Sigmoid colon (tissue), 4 donors: Measurements from ENCODE around the gene MBOAT1.

Source experiments
- EP300 ChIP-seq, 4 donors: sonication (generic); formaldehyde crosslinking; IDR thresholded peaks; one replicate each; pipeline ENCODE4 v1.6.1; 2017; ENCODE audit warnings: antibody characterized with exemption in 4 of 4
- POLR2A ChIP-seq, 2 donors: fragments of 450-650 bp; IDR thresholded peaks; one replicate each; pipeline ENCODE4 v1.6.1; 2016; ENCODE audit warnings: antibody characterized with exemption in 2 of 2, mild to moderate bottlenecking in 2 of 2, moderate library complexity in 2 of 2
- POLR2AphosphoS5 ChIP-seq, 4 donors: sonication (generic); formaldehyde crosslinking; IDR thresholded peaks; one replicate each; pipeline ENCODE4 v1.6.1; 2017; ENCODE audit warnings: antibody characterized with exemption in 4 of 4
- TF ChIP-seq, protein P1 (sequence below), 4 experiments: fragments of 450-650 bp in 3 of 4; fragments of 200-600 bp in 1 of 4; IDR thresholded peaks; one replicate each; pipeline ENCODE4 v1.5.1; 2016 to 2019; ENCODE audit warnings: antibody characterized with exemption in 4 of 4, mild to moderate bottlenecking in 3 of 4, moderate library complexity in 2 of 4

DNA sequence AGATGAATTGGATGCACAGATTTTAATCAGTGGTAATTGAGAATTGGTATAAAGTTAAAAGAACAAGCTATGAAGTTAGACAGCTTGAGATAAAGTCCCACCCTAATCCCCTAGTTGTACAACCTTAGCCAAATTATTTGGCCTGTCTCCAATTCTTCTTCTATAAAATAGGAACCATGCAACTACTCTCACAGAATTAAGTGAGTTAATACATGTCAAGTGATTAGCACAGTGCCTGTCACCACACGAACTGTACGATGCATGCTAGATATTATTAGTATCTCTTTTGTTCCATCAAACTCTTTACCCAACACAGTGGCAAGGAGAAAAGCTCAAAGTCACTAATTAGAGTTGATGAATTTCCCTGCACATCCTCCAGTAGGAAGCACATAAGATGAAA, 44.7 kb downstream of the MBOAT1 start:
- TF ChIP-seq, protein P1, sequence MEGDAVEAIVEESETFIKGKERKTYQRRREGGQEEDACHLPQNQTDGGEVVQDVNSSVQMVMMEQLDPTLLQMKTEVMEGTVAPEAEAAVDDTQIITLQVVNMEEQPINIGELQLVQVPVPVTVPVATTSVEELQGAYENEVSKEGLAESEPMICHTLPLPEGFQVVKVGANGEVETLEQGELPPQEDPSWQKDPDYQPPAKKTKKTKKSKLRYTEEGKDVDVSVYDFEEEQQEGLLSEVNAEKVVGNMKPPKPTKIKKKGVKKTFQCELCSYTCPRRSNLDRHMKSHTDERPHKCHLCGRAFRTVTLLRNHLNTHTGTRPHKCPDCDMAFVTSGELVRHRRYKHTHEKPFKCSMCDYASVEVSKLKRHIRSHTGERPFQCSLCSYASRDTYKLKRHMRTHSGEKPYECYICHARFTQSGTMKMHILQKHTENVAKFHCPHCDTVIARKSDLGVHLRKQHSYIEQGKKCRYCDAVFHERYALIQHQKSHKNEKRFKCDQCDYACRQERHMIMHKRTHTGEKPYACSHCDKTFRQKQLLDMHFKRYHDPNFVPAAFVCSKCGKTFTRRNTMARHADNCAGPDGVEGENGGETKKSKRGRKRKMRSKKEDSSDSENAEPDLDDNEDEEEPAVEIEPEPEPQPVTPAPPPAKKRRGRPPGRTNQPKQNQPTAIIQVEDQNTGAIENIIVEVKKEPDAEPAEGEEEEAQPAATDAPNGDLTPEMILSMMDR (IDR thresholded peaks at IDR 0.05) = no peak
- TF ChIP-seq POLR2A (IDR thresholded peaks at IDR 0.05) (no peak), EP300 (IDR thresholded peaks at IDR 0.05) (no peak), POLR2AphosphoS5 (IDR thresholded peaks at IDR 0.05) (no peak)
